GM04503 (cell line): Measurements from ENCODE around the gene SELL.
"Not testable (repeated sequence)": the region's sequence is repeated elsewhere in the genome, so short reads cannot be mapped to it uniquely, and the experiment has no call there.

Experiments
- DNase-seq: peaks from one replicate; pipeline ENCODE4 v3.0.0-alpha.2; 2012; ENCODE audit warnings: low read depth

The SELL gene

DNA sequence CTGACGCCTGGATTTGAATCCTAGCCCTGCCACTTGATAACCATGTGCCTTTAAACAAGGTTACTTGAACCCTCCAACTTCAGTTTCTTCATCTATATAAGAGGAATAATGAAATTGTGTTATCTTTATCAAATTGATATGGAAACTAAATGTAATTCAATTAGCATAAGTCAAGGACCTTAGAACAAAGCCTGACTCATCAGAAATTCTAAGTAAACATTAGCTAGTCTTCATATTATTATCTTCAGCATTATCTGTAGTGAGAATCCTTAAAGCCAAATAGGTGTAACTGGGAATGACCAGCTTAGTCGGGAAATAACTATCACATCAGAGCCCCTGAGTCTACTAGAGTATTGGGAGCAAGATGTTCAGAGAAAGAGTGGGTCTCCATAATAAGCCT lies 6.6 kb downstream of the SELL start:
- DNase-seq = no peak

GRCh38 chr1:169701261-169702005 lies 10.0 kb downstream of the SELL start:
- DNase-seq = no peak

DNA sequence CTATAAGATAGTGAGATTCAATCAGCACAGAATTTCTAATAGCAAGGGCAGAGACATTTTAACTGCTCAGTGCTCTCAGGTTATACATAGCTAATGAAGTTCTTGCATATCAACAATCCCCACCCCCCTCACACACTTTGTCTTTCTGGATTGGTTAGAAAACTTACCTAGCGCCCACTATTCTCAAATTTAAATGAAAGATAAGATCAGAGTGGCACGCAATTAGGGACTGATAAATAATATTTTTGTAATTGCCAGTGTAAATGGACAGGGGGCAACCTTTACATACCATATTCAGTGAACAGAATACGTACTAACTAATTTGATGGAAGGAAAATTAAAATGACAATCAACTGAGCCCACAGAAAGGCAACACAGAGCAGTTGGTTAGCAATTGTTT lies 11.7 kb downstream of the SELL start:
- no peak for DNase-seq

DNA sequence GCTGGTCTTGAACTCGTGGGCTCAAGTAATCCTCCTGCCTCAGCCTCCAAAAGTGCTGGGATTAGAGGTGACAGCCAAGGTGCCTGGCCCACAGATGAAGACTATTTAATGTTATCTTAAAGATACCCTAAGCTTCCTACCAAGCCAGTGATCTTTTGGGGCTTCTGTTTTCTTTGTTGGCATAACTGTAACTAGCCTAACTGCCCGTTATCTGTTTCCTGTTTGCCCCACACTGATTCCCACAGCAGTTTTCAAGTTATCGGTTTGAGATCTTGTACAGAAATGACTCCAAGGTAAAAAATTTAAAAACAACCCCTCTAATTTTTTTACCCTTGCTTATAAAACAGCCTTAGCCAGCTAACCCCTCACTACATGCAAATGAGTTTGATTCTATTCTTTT lies 12.4 kb downstream of the SELL start:
- no peak for DNase-seq

DNA sequence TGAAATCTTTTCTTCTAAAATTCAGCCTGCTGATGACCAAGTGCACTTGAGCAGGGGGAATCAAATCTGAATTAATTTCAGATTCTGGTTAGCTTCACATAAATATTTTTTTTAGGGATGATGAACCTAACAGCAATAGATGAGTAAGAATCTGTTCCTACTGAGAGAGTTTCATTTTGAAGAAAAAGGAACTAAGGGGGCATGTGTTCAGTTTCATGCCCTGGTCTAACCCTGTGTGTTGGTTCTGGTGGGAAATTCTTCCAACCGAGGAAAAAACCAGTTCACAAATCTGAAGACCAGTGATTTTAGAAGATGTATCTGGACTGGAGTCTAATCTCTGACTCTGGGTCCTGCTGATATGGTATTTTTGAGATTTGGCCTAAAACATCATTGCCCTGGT lies 13.7 kb downstream of the SELL start:
- DNase-seq = no peak

DNA sequence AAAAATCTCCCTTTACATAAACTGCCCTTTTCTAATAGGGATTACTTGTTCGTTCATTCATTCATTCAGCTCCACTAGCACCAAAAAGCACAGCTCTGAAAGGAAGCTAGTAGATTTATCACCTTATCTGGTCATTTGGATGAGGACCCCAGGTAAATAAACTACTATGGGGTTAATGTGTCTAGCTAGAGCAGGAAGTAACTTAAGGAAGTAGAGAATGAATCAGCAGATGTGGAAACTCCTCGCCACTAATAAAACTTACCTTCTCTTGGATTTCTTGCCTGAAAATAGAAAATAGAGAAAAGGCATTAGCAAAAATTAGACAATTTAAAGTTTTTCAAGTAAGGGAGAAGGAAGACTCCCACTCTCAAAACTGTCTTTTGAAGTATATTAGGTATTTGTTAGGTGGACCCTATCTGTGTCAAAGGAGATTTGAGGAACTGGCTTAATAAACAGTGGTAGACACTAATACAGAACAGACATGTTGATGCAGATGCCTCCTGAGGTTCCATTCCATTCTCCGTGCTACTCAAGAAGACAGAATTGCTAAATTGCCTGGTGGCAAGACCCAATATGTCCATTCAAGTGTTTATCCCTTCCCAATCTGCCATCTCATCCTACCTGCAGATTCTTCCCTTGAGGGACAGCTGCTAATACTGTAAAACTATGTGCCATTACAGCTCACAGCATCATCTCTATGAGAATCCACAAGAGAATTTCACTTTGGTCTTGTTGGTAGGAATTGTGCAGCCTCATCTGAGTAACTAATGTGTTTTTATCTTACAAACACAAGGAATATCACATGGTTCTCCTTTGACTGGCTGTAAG lies 14.9 kb downstream of the SELL start:
- DNase-seq = no peak

GRCh38 chr1:169694304-169695075 lies 16.9 kb downstream of the SELL start:
- no peak for DNase-seq

DNA sequence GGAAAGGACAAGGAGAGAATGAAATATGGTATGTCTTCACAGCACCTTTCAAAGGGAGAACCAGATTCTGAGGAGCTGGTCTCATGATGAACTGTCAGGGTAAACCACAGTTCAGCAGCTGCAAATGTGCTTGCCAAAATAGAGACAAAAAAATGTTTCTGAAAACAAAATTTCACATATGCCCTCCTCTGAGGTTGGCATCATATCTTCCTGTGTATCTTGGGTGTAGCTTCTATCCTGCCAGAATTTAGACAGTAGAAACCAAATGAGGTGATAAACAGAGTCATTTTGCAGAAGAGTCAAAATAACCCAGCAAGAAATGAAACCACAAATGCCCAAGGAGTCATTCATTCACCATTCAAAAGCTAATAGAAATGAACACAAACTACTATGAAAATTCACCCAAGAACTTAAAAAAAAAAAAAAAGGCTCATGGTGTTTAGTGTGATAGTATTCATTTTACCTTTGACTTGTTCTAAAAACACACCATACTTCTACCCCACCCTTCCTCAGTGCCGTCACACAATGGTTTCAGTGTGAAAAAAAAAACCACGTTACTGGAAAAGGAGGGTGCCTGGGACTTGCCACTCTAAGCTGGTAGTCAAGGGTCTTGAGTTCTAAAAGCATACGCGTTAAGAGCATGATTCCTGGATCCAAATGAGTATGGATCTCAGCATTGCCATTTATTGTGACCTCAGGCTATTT lies 18.5 kb downstream of the SELL start:
- DNase-seq = no peak

DNA sequence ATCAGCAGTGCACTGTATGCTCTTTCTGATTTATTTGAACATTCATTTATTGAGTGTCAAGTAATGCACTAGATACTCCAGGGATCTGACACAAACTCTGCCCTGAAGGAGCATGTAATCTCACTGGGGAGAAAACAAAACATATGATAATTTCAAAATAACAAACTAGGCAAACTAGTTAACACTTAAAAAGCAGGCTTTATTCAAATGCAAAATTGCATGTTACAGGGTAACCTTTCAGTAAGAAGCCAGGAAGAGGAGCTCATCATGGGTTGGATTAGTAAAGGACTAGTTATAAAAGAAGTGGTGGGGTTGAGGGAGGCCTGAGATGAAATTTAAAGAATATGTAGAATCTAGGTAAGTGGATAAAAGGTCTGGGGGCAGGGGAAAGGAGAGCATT lies 20.9 kb downstream of the SELL start:
- no peak for DNase-seq

GRCh38 chr1:169689395-169689794 lies 22.0 kb downstream of the SELL start:
- no peak for DNase-seq

GRCh38 chr1:169688377-169688776 lies 23.0 kb downstream of the SELL start:
- DNase-seq = not testable (repeated sequence)

DNA sequence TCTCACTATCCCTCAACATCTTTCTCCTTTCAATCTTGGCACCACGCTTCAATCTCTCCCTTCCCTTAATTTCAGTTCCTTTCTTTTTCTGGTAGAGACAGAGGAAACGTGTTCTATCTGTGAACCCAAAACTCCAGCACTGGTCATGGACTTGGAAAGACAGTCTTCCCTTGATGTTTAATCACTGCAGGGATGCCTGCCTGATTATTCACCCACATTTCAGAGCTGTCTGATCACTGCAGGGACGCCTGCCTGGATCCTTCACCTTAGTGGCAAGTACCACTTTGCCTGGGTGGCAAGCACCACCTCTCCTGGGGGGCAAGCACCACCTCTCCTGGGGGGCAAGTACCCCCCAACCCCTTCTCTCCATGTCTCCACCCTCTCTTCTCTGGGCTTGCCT lies 27.8 kb downstream of the SELL start:
- DNase-seq = no peak

- not testable (repeated sequence) for DNase-seq
Observed at GRCh38 chr1:169683168-169683567, 28.3 kb downstream of the SELL start.

DNA sequence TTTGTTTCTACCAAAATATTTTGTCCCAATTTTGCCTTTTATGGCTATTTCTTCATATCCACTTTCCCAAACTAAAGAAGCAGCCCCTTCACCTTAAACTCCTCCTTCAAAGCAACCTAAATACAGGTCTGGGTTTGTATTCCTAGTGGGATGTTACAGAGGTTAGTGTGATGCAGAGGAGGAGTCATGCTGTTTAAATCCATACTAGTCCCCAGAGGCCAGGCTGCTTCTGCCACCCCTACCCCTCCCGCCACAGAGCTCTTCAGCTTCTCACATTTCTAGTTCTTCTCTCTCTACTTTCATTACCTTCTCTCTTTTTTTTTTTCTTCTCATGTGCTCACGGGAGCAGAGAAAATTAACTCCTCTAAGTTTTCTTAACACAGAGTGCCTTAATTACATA lies 29.3 kb downstream of the SELL start:
- no peak for DNase-seq

DNA sequence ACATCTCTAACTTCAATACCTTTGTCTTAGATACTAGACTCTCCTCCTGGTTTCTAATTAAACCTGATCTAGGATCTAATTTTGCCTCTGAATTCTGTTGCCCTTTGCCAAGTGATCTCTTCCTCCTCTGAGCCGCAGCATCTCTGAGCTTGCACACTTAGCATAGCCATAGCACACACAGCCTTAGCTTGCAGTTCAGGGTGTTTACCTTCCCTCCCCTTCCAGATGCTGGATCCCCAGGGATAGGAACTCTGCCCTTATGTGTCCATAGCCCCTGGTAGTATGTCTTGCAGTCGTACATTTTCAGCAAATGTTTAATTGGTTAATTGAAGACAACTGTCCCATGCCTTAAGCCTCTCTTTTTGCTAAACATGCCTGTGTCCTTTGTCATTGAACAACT lies 30.3 kb downstream of the SELL start:
- DNase-seq = no peak

- no peak for DNase-seq
Observed at GRCh38 chr1:169680377-169681019, 30.9 kb downstream of the SELL start.

DNA sequence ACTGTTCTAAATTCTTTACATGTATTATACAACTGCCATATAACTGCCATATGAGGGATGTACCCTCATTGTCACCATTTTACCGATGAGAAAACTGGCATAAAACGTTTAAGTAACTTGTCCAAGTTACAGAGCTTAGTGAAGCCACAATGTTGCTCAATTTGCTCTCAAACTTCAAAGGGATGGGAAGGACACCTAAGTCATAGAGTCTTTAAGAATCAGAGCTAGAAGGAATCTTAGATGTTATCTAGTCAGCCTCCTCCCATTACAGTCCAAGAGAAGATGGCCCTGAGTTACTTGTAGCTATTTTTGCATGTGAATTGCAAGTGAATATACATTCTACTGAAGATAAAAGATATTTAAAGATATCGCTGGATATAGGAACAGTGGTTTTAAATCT lies 31.7 kb downstream of the SELL start:
- DNase-seq = no peak

DNA sequence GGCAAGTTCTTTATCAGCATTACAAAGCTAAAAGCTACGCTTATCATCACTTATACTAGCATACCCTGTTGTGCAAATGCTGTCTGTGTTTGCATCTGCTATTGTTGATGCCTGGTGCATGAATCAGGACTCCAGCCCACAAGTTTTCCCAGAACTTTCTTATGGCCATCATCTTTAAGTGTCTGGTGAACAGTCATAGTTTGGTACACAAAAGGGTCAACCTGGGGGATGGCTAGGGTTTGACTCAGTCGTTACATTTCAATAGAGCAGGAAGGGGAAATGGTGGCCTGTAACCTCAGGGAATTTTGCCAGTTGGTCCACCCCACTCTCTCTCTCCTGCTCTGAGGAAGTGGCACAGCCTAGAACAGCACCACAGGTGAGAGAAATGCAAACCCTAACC lies 35.4 kb downstream of the SELL start:
- no peak for DNase-seq

DNA sequence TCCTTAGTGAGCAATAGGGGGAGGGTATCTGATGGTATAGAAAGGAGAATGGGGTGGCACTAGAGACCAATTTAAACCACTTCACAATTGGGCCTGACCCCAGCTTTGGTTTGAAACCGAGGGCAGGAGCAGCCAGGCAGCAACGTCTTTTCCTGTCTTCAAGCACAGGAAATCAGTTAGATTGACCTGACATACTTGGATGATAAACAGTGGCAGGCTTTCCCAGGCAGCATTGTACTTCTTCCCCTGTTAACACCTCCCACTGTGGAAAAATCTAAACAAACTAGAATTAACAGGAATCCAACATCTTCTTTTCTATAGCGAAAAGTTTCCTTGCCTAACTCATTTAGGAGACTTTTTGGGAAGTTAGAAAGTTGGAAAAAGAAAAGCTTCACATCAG lies 40.6 kb downstream of the SELL start:
- no peak for DNase-seq

GRCh38 chr1:169670244-169670643 lies 41.2 kb downstream of the SELL start:
- not testable (repeated sequence) for DNase-seq

DNA sequence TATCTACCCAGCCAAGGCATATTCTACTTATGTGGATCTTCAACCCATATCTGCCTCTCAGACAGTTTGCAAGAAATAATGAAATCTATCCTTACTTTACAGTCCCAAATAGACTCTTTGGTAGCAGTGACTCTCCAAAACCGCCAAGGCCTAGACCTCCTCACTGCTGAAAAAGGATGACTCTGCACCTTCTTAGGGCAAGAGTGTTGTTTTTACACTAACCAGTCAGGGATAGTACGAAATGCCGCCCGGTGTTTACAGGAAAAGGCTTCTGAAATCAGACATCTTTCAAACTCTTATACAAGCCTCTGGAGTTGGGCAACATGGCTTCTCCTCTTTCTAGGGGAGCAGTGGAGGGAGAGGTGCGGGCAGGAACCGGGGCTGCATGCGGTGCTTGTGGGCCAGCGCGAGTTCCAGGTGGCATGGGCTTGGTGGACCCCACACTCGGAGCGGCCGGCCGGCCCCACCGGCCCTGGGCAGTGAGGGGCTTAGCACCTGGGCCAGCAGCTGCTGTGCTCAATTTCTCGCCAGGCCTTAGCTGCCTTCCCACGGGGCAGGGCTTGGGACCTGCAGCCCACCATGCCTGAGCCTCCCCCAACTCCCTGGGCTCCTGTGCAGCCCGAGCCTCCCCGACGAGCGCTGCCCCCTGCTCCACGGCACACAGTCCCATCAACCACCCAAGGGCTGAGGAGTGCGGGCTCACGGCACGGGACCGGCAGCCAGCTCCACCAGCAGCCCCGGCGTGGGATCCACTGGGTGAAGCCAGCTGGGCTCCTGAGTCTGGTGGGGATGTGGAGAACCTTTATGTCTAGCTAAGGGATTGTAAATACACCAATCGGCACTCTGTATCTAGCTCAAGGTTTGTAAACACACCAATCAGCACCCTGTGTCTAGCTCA lies 43.5 kb downstream of the SELL start:
- not testable (repeated sequence) for DNase-seq
